Activated T-cell treated with anti-CD3 and anti-CD28 coated beads, Interleukin-2, amount 50 U/mL, for 72 hours (primary cell): Measurements from ENCODE around the gene FKBP5. TPM values are rescaled to one million over a fixed set of nuclear protein-coding genes. Genes with fewer than 3 reads are reported as not detected.
"Not testable (repeated sequence)": the region's sequence is repeated elsewhere in the genome, so short reads cannot be mapped to it uniquely, and the experiment has no call there.

ENCODE experiments used
- ATAC-seq, 2 donors: fragments of 150-1000 bp; cut with Tn5 transposase; replicated peaks in 1 of 2; 2 replicates each; pipeline ENCODE4 v1.10.0; 2021; ENCODE audit warnings: moderate library complexity in 2 of 2, mild to moderate bottlenecking in 1 of 2
- DNase-seq, 2 donors: peaks; one replicate each; pipeline ENCODE4 v3.0.0; 2021 to 2022; ENCODE audit warnings: mixed read lengths in 1 of 2
- H3K27ac Mint-ChIP-seq: one replicate; pipeline ENCODE4 v1.8.0; 2022; ENCODE audit warnings: mild to moderate bottlenecking, moderate library complexity, mixed read lengths
- H3K27me3 Mint-ChIP-seq: one replicate; pipeline ENCODE4 v1.8.0; 2022; ENCODE audit warnings: low read depth, mixed read lengths
- H3K36me3 Mint-ChIP-seq, 2 donors: one replicate each; pipeline ENCODE4 v1.8.0; 2022; ENCODE audit warnings: mixed read lengths in 2 of 2, mild to moderate bottlenecking in 1 of 2; ENCODE audit not compliant: insufficient read depth in 2 of 2
- H3K4me1 Mint-ChIP-seq: one replicate; pipeline ENCODE4 v1.8.0; 2022; ENCODE audit warnings: low read depth, mixed read lengths
- H3K4me3 Mint-ChIP-seq, 2 donors: one replicate each; pipeline ENCODE4 v1.8.0; 2022; ENCODE audit warnings: mild to moderate bottlenecking in 2 of 2, mixed read lengths in 2 of 2, moderate library complexity in 2 of 2
- H3K9me3 Mint-ChIP-seq, 2 donors: one replicate each; pipeline ENCODE4 v1.8.0; 2022; ENCODE audit warnings: mixed read lengths in 2 of 2
- total RNA-seq, 2 donors: library from RNA; stranded (reverse); gene quantifications; one replicate each; pipeline ENCODE4 v1.2.3, GENCODE V29; 2022

The FKBP5 gene
- total RNA-seq = 100 to 1,000 TPM; 106 to 120 TPM

DNA sequence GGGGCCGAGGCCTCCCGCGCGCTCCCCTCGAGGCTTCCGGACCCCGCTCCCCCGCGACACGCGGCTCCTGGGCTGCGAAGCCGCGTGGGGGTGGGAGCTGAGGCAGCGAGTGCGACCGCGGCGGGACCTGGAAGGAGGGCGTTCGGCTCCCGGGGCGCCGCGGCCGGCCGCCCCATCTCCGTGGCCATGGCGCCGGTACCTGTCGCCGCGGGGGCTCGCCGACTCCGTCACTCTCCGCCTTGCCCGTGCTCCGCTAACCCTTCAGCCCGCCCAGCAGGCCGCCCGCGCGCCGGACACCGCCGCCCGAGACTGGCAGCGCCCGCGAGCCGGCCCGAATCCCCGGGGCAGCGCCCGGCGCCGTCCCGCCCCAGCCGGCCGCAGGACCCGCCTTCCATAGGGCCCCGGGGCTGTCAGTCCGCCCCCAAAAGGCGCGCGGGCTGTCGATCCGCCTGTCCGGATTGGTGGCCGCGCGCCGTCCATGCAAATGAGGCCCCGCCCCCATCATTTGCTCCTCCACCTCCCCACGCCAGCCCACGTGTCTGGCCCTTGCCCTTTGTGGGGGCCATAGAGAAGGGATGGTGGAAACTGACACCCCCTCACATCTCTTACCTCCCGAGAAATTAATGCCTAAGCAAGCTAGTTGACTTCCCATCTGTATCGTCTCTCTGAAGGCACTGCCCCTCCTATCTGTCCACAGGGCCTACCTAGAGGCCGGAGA is at the start of gene FKBP5:
FKBP5 (minus strand) TSS at position 311 of the 718 bp plus-strand sequence. CDS start 46,091 bp downstream, outside the sequence.
- H3K27me3 Mint-ChIP-seq = no peaks in the 10 kb centered on the region
- peaks cover 2 to 4% of the 10 kb centered on the region in 2 donors for H3K36me3 Mint-ChIP-seq
- peak within 1 kb of the TSS; percentile 89 to 93 for H3K4me3 Mint-ChIP-seq
- no peaks in the 10 kb centered on the region for H3K9me3 Mint-ChIP-seq
- H3K4me1 Mint-ChIP-seq = peaks cover 21% of the 10 kb centered on the region
- DNase-seq = peak; percentile 94 to 95
- peak within 1 kb of the TSS; percentile 89 for H3K27ac Mint-ChIP-seq
- ATAC-seq = peak; percentile 92 to 93

DNA sequence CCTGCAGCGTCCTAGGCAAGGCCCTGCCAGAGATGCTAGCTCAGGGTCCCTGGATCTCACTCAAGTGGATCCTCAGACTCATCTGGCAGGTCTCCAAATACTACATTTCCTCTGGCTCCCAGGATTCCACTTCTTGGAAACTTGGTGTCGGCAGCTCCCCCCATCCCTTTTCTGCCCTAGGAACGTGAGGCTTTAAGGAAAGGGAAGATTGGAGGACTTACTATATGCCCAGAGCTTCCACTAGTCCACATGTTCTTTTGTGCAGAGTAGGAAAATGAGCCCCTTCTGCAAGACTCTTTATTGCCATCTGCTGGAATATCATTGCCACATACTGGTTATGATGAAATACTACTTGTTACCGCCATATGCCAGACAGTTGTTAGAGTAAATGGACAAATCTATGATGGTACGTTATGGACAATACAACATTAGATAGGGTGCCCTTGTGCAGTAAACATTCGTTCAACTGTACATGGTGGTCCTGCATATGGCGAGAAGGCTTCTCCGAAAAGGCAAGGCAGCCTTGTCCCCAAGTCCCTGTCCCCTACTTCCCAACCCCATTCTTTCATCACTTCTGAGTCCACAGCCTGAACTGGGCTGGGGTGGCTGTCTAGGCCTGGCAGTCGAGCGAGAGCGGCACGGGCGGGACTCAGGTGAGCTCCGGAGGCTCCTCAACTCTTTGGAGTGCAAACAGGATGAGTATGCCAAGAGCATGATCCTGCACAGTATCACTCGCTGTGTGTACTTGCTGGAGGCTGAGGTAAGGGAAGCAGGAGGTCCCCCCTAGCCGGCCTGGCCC is 48.9 kb upstream of the FKBP5 start:
- H3K4me1 Mint-ChIP-seq = peaks cover 52% of the 10 kb centered on the region
- no peaks in the 10 kb centered on the region for H3K36me3 Mint-ChIP-seq
- no peaks in the 10 kb centered on the region for H3K27me3 Mint-ChIP-seq
- H3K9me3 Mint-ChIP-seq = no peaks in the 10 kb centered on the region
- H3K4me3 Mint-ChIP-seq = peak overlapping the region in 1 of 2 donors; percentile 0
- peak overlapping the region; percentile 3 for H3K27ac Mint-ChIP-seq
- DNase-seq (no peak), ATAC-seq (peak; percentile 63 to 65)

DNA sequence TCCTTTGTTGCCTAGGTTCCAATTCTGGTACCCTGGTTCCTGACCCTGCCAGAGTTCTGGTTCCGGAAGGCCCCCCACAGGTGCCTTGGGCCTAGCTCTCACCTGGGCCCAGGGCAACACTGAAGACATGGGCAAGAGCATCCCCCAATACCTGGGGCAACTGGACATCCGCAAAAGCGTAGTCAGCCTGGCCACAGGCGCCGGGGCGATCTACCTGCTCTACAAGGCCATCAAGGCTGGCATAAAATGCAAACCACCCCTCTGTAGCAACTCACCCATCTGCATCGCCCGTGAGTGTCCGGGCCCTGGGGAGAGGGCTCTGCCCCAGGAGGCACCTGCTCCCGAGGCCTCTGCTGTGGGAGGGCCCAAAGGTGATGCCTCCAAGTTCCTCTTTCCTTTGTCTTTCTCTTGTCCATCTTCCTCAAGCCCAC is 48.3 kb upstream of the FKBP5 start, which contains the start of gene ARMC12:
ARMC12 (plus strand) TSS at position 51 of the 431 bp plus-strand sequence; CDS start at position 128, 77 bp downstream.
- Mint-ChIP-seq H3K36me3 (no peaks in the 10 kb centered on the region), H3K9me3 (no peaks in the 10 kb centered on the region), H3K27me3 (no peaks in the 10 kb centered on the region), H3K4me3 (peak within 1 kb of the TSS; percentile 0 to 9), H3K4me1 (peaks cover 57% of the 10 kb centered on the region), H3K27ac (peak within 1 kb of the TSS; percentile 3)
- DNase-seq = no peak
- ATAC-seq = no peak

DNA sequence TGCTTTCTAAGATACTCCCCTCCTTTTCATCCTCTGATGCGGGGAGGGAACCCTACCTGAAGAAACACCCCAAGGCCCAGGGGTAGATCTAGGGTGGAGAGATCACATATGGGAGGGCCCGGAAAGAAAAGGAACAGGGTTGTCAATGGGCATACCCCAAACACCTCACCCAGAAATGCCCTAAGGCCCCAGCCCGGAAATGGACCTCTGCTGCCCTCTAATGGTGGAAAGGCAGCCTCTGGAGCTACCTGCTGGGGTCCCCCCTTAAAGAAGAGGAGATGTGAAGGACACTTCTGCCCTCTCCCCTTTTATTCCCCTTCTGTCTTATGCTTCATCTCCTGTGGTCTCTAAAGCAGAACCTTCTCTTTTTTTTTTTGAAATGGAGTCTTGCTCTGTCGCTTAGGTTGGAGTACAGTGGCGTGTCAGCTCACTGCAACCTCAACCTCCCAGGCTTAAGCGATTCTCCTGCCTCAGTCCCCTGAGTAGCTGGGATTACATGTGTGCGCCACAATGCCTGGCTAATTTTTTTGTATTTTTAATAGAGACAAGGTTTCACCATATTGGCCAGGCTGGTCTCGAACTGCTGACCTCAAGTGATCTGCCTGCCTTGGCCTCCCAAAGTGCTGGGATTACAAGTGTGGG is 47.7 kb upstream of the FKBP5 start:
- ATAC-seq = peak; percentile 31 to 38
- H3K4me3 Mint-ChIP-seq = peak overlapping the region in 1 of 2 donors; percentile 9
- peaks cover 57% of the 10 kb centered on the region for H3K4me1 Mint-ChIP-seq
- H3K27me3 Mint-ChIP-seq = no peaks in the 10 kb centered on the region
- H3K36me3 Mint-ChIP-seq = no peaks in the 10 kb centered on the region
- H3K9me3 Mint-ChIP-seq = no peaks in the 10 kb centered on the region
- peak; percentile 88 to 90 for DNase-seq
- no peak overlapping the region for H3K27ac Mint-ChIP-seq

DNA sequence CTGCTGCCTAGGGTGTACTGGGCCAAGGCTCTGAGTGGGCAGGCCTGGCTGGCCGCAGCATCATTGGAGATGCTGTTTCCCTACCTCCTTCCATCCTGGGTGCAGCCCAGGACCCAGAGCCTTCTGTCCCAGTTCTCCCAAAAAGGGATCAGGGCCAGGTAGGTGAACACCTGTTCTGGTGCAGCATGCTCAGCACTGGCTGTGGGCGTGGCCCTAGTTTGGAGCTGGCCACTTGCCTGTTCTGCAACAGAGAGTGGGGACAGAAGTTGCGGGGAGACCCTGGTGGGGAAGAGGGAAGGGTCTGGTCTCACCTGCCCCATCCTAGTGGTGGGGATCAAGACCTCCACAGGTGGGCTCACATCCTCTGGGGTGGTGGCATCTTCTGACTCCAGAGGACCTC is 46.7 kb upstream of the FKBP5 start:
- Mint-ChIP-seq H3K27me3 (no peaks in the 10 kb centered on the region), H3K36me3 (no peaks in the 10 kb centered on the region), H3K4me1 (peaks cover 63% of the 10 kb centered on the region), H3K9me3 (no peaks in the 10 kb centered on the region), H3K4me3 (no peak overlapping the region), H3K27ac (no peak overlapping the region)
- ATAC-seq = no peak
- no peak for DNase-seq

DNA sequence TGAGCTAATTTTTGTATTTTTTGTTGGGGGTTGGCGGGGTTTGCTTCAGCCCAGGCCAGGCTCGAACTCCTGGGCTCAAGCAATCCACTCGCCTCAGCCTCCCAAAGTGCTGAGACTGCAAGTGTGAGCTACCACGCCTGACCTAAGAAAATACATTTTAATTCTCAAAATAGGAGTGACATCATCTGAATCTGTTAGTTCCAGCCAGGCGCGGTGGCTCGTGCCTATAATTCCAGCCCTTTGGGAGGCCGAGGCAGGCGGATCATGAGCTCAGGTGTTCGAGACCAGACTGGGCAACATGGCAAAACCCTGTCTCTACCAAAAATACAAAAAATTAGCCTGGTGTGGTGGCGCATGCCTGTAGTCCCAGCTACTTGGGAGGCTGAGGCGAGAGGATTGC is 45.6 kb upstream of the FKBP5 start:
- not testable (repeated sequence) for H3K9me3 Mint-ChIP-seq, H3K27me3 Mint-ChIP-seq

DNA sequence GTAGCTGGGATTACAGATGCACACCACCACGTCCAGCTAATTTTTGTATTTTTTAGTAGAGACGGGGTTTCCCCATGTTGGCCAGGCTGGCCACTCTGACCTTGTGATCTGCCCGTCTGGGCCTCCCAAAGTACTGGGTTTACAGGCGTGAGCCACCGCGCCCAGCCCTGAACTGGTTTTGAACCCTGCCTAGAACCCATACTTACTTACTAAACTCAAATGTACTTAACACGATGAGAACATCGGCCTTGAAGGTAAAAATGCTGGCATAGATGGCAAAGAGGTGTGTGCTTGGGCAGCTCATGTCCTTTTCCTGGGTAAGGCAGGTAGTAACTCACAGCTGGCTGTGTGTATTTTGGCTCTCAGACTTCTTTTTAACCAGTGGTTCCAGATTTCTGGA is 44.9 kb upstream of the FKBP5 start:
- DNase-seq (no peak), ATAC-seq (no peak)
- H3K27me3 Mint-ChIP-seq = no peaks in the 10 kb centered on the region
- no peak overlapping the region for H3K4me3 Mint-ChIP-seq
- no peak overlapping the region for H3K27ac Mint-ChIP-seq
- no peaks in the 10 kb centered on the region for H3K36me3 Mint-ChIP-seq
- H3K9me3 Mint-ChIP-seq = no peaks in the 10 kb centered on the region
- H3K4me1 Mint-ChIP-seq = peaks cover 81% of the 10 kb centered on the region

More for the DNA sequence above, 45.6 kb upstream of the FKBP5 start:
- ATAC-seq, DNase-seq, H3K4me3 Mint-ChIP-seq, H3K36me3 Mint-ChIP-seq, H3K27ac Mint-ChIP-seq: not testable (repeated sequence)
- peaks cover 74% of the 10 kb centered on the region for H3K4me1 Mint-ChIP-seq

DNA sequence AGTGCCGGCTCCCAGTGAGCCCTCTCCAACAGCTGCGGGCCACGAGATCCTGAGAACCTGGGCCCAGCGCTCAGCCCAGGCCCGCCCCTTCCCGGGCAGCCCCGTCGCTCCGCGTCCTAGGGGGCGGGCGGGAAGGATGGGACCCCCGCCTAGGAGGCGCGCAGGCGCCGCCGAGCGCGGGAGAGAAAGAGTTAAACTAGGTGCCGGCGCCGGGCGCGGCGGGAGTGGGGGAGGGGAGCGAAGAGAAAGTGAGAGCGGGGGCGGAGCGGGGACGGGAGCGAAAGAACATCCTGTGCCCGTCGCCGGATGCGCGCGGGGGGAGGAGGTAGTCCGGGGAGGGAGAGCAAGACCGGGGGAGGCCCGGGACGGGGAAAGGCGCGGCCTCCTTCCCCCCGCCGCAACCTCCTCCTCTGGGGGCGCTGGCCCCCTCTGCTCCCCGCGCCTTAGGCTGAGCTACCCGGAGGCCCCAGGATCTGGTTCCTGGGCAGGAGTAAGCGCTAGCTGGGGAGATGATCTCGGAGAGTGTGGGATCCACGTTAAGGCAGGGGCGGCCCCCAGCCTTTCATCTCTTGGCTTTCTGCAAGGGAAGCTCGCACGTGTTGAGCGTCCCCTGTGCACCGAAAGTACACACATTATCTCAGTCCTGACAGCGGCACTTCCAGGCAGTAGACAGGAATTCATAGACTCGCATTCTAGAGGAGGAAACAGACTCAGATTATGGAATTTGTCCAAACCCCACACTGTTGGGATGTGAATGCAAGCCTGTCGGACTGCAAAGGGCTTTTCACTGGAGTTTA is 43.2 kb upstream of the FKBP5 start:
- no peaks in the 10 kb centered on the region for H3K36me3 Mint-ChIP-seq
- peak; percentile 61 for ATAC-seq
- H3K27me3 Mint-ChIP-seq = no peaks in the 10 kb centered on the region
- peak overlapping the region; percentile 82 to 90 for H3K4me3 Mint-ChIP-seq
- peaks cover 86% of the 10 kb centered on the region for H3K4me1 Mint-ChIP-seq
- H3K9me3 Mint-ChIP-seq = no peaks in the 10 kb centered on the region
- peak overlapping the region; percentile 81 for H3K27ac Mint-ChIP-seq
- peak; percentile 96 to 97 for DNase-seq

DNA sequence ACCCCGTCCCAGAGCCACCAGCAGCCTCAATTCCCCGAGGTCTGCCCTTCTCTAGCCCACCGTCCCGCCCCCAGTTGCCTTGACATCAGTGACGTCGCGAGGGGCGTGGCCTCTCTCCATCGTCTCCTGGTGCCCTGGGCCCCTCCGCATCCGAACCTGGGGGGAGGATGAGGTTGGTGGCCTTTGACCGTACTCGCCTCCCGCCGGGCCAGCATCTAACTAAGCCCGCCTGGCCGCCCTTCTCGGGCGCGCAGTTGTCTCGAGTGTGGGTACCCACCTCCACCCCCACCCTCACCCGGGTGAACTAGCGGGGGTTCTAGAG is 42.7 kb upstream of the FKBP5 start:
- H3K27ac Mint-ChIP-seq = peak overlapping the region; percentile 61
- DNase-seq = peak; percentile 97 to 98
- no peaks in the 10 kb centered on the region for H3K9me3 Mint-ChIP-seq
- no peaks in the 10 kb centered on the region for H3K27me3 Mint-ChIP-seq
- peaks cover 87% of the 10 kb centered on the region for H3K4me1 Mint-ChIP-seq
- H3K36me3 Mint-ChIP-seq = no peaks in the 10 kb centered on the region
- ATAC-seq = peak; percentile 55 to 58
- H3K4me3 Mint-ChIP-seq = peak overlapping the region; percentile 82 to 90

DNA sequence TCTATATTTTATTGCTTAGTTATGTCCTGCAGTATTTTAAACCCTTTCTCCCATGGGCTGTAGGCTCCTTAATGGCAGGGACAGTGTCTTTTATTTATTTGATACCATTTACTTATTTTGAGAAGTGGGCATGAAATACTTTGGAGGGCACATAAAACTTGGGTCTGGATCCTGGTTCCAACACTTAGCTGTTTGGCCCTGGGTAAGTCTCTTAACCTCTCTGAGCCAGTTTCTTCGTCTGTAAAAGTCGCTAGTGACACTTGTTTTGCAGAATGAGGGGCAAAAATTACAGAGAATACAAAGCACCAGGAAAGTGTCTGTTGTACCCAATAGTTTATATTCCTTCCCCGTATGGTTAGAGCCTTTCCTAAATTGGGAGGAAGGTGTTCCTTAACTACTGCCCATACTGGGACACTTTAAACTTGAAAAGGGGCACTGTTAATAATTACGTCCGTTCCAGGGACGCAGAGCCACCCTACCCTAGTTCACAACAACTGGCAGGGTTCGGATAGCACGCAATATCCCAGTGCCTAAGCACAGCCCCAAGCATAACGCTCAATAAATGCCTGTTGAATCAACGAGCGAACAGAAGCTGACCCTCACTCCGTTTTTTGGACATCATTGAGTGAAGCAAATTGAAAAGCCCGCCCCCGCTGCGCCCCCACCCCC is 42.2 kb upstream of the FKBP5 start:
- peak overlapping the region; percentile 82 to 90 for H3K4me3 Mint-ChIP-seq
- ATAC-seq = peak; percentile 0
- no peaks in the 10 kb centered on the region for H3K27me3 Mint-ChIP-seq
- H3K4me1 Mint-ChIP-seq = peaks cover 87% of the 10 kb centered on the region
- DNase-seq = no peak
- H3K9me3 Mint-ChIP-seq = no peaks in the 10 kb centered on the region
- peak overlapping the region; percentile 38 for H3K27ac Mint-ChIP-seq
- no peaks in the 10 kb centered on the region for H3K36me3 Mint-ChIP-seq

DNA sequence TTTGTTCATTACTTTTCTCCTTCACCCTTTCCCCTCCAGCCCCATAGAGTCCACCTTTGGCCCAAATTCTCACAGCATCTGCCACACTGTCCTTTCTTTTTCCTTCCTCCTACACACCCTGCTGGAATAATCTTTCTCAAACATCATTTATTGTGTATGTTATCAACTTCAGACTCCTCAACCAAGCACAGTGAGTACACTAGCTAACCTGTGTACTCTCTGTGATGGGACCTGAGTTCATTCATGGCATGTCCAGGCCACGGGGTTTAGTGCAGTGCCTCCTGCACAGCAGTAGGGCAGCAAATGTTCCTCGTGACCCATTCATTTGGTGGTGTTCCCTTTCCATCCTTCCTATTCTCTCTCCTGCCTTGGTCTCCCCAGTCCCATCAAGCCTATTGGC is 41.0 kb upstream of the FKBP5 start:
- H3K4me3 Mint-ChIP-seq = peak overlapping the region; percentile 12 to 58
- no peak overlapping the region for H3K27ac Mint-ChIP-seq
- ATAC-seq (no peak), DNase-seq (no peak)
- peaks cover 87% of the 10 kb centered on the region for H3K4me1 Mint-ChIP-seq
- no peaks in the 10 kb centered on the region for H3K27me3 Mint-ChIP-seq
- H3K36me3 Mint-ChIP-seq = no peaks in the 10 kb centered on the region
- no peaks in the 10 kb centered on the region for H3K9me3 Mint-ChIP-seq
